Measurements from ENCODE around the gene TBC1D14.
A peak's percentile ranks its signal among the peaks of the same experiment; 100 is the strongest.

GRCh38 chr4:6944301-6945051 lies 34.9 kb downstream of the TBC1D14 start:
- TF ChIP-seq CTCF (IDR thresholded peaks at IDR 0.05) (no peak), POLR2A (IDR thresholded peaks at IDR 0.05) (peak; percentile 57)

Measured in transverse colon (tissue), 3 donors.